KOPT-K1 (cell line): ENCODE results near the gene RPL10A.

ENCODE experiments used
- H3K27ac ChIP-seq: fragments of 200-600 bp; sonication (generic); 2 replicates; pipeline ENCODE4 v1.5.1; 2016; ENCODE audit warnings: antibody characterized with exemption, mild to moderate bottlenecking, low read depth, low read length; ENCODE audit not compliant: poor library complexity, severe bottlenecking
- H3K36me3 ChIP-seq: fragments of 200-600 bp; sonication (generic); 2 replicates; pipeline ENCODE4 v1.5.1; 2017; ENCODE audit warnings: antibody characterized with exemption, mild to moderate bottlenecking, low read length, moderate library complexity; ENCODE audit not compliant: insufficient read depth
- H3K9me3 ChIP-seq: fragments of 200-600 bp; sonication (generic); 2 replicates; pipeline ENCODE4 v1.5.1; 2017; ENCODE audit warnings: antibody characterized with exemption, low read length, mild to moderate bottlenecking; ENCODE audit not compliant: insufficient read depth, poor library complexity, severe bottlenecking

RPL10A gene

GRCh38 chr6:35439308-35439707 is 28.9 kb upstream of the RPL10A start:
- no peaks in the 10 kb centered on the region for H3K36me3 ChIP-seq
- no peak overlapping the region for H3K27ac ChIP-seq
- H3K9me3 ChIP-seq: no peaks in the 10 kb centered on the region

- no peaks in the 10 kb centered on the region for H3K36me3 ChIP-seq
- H3K27ac ChIP-seq: no peak overlapping the region
- H3K9me3 ChIP-seq: no peaks in the 10 kb centered on the region
Measured at GRCh38 chr6:35441205-35441604, 27.0 kb upstream of the RPL10A start.

GRCh38 chr6:35441642-35442041 is 26.6 kb upstream of the RPL10A start:
- no peaks in the 10 kb centered on the region for H3K9me3 ChIP-seq
- no peaks in the 10 kb centered on the region for H3K36me3 ChIP-seq
- H3K27ac ChIP-seq: no peak overlapping the region

- no peaks in the 10 kb centered on the region for H3K36me3 ChIP-seq
- H3K27ac ChIP-seq: no peak overlapping the region
- no peaks in the 10 kb centered on the region for H3K9me3 ChIP-seq
Measured at GRCh38 chr6:35442693-35443092, 25.5 kb upstream of the RPL10A start.

- Histone ChIP-seq H3K27ac (no peak overlapping the region), H3K36me3 (no peaks in the 10 kb centered on the region), H3K9me3 (no peaks in the 10 kb centered on the region)
Measured at GRCh38 chr6:35443341-35444030, 24.7 kb upstream of the RPL10A start.

- no peak overlapping the region for H3K27ac ChIP-seq
- no peaks in the 10 kb centered on the region for H3K36me3 ChIP-seq
- H3K9me3 ChIP-seq: no peaks in the 10 kb centered on the region
Measured at GRCh38 chr6:35445691-35446090, 22.5 kb upstream of the RPL10A start.

- no peaks in the 10 kb centered on the region for H3K9me3 ChIP-seq
- H3K36me3 ChIP-seq: no peaks in the 10 kb centered on the region
- H3K27ac ChIP-seq: no peak overlapping the region
Measured at GRCh38 chr6:35448191-35448590, 20.0 kb upstream of the RPL10A start.

- H3K36me3 ChIP-seq: no peaks in the 10 kb centered on the region
- no peaks in the 10 kb centered on the region for H3K9me3 ChIP-seq
- no peak overlapping the region for H3K27ac ChIP-seq
Measured at GRCh38 chr6:35449287-35449881, 18.8 kb upstream of the RPL10A start.

GRCh38 chr6:35451354-35452182 is 16.6 kb upstream of the RPL10A start:
- no peaks in the 10 kb centered on the region for H3K9me3 ChIP-seq
- peaks cover 16% of the 10 kb centered on the region; the same call in 1 of the 2 replicates for H3K36me3 ChIP-seq
- peak overlapping the region; percentile 65 for H3K27ac ChIP-seq

GRCh38 chr6:35452183-35453090 is 15.8 kb upstream of the RPL10A start, which contains the start of gene FANCE:
Gene FANCE (plus strand): TSS chr6:35452338. CDS start chr6:35452546, 208 bp downstream.
- Histone ChIP-seq H3K27ac (peak within 1 kb of the TSS; percentile 65), H3K9me3 (no peaks in the 10 kb centered on the region), H3K36me3 (peaks cover 23% of the 10 kb centered on the region; the same call in 1 of the 2 replicates)

GRCh38 chr6:35453236-35453635 is 15.0 kb upstream of the RPL10A start:
- no peaks in the 10 kb centered on the region for H3K9me3 ChIP-seq
- peaks cover 31% of the 10 kb centered on the region; the same call in 1 of the 2 replicates for H3K36me3 ChIP-seq
- no peak overlapping the region for H3K27ac ChIP-seq

- Histone ChIP-seq H3K9me3 (no peaks in the 10 kb centered on the region), H3K36me3 (peaks cover 42% of the 10 kb centered on the region; the same call in 1 of the 2 replicates), H3K27ac (no peak overlapping the region)
Measured at GRCh38 chr6:35454391-35455110, 13.7 kb upstream of the RPL10A start.

- Histone ChIP-seq H3K9me3 (no peaks in the 10 kb centered on the region), H3K27ac (no peak overlapping the region), H3K36me3 (peaks cover 61% of the 10 kb centered on the region)
Measured at GRCh38 chr6:35457907-35458306, 10.3 kb upstream of the RPL10A start.

GRCh38 chr6:35461270-35461669 is 6.9 kb upstream of the RPL10A start:
- Histone ChIP-seq H3K27ac (no peak overlapping the region), H3K36me3 (peaks cover 58% of the 10 kb centered on the region), H3K9me3 (no peaks in the 10 kb centered on the region)
